ENCODE results near the gene CNKSR3.

GRCh38 chr6:154539593-154540269 is 29.2 kb upstream of the CNKSR3 start:
- no peak for TF ChIP-seq REST (IDR thresholded peaks at IDR 0.05; ENCODE audit: low read depth)
- no peak for TF ChIP-seq EGR1 (IDR thresholded peaks at IDR 0.05)
- TF ChIP-seq FOXM1 (IDR thresholded peaks at IDR 0.05; ENCODE audit: borderline replicate concordance, low read depth) = no peak
- no peak for TF ChIP-seq RAD21 (IDR thresholded peaks at IDR 0.05; ENCODE audit: low read depth)
- TF ChIP-seq TAF1 (IDR thresholded peaks at IDR 0.05; ENCODE audit: low read depth) = no peak
- no peak for TF ChIP-seq EP300 (IDR thresholded peaks at IDR 0.05; ENCODE audit: borderline replicate concordance)
- TF ChIP-seq CREB1 (IDR thresholded peaks at IDR 0.05; ENCODE audit: low read depth) = no peak
